Measurements from ENCODE around the gene GJA4. TPM values are rescaled to one million over a fixed set of nuclear protein-coding genes. Genes with fewer than 3 reads are reported as not detected.

GJA4 gene
- total RNA-seq, 1 experiment from 2014 or later, result 1.4 TPM

DNA sequence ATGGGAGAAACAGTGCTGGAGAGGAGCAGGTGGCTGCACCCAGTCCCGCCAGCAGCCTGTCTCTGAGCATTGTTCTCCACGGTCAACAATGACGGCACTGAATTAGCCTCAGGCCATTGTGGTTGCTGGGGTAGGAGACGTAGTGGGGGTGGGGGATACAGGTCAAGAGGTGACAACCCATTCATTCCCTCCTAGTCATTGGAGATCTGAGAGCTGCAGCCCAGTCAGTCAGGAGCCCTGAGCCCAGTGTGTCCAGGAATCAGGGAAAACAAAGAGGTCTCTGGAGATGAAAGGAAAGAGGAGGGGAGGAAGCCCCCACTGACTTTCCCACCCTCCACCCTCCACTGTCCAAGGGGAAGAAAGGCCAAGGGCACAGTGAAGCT is 51.4 kb downstream of the GJA4 start:
- Histone ChIP-seq H3K27me3 (ENCODE audit: insufficient read depth, low read length) (no peaks in the 10 kb centered on the region), H2BK20ac (ENCODE audit: low read depth, low read length, poor library complexity, severe bottlenecking) (no peak overlapping the region), H4K8ac (replicated peaks; ENCODE audit: insufficient read length, low read depth, low read length) (no peak overlapping the region), H2AK5ac (ENCODE audit: insufficient read length, low read length) (no peak overlapping the region), H3K9me3 (ENCODE audit: control insufficient read depth, low read depth, low read length) (no peaks in the 10 kb centered on the region), H2BK120ac (ENCODE audit: low read depth, low read length, poor library complexity, severe bottlenecking) (no peak overlapping the region), H3K23me2 (ENCODE audit: insufficient read length, low read depth, low read length, poor library complexity, severe bottlenecking) (no peaks in the 10 kb centered on the region), H2BK5ac (ENCODE audit: insufficient read length, low read length) (no peak overlapping the region), H3K23ac (ENCODE audit: insufficient read length, low read depth, low read length) (no peak overlapping the region), H4K20me1 (ENCODE audit: control insufficient read depth, insufficient read depth, insufficient read length) (no peaks in the 10 kb centered on the region), H3K9ac (ENCODE audit: extremely low read depth, insufficient read length, low read length) (no peak overlapping the region), H3K56ac (ENCODE audit: insufficient read length, low read depth, low read length) (no peak overlapping the region), H3K4me2 (ENCODE audit: insufficient read depth, insufficient read length, low read length) (no peak overlapping the region), H4K91ac (ENCODE audit: insufficient read length, low read depth, low read length) (no peak overlapping the region), H3K18ac (ENCODE audit: insufficient read length, low read depth, low read length) (no peak overlapping the region), H3K79me1 (ENCODE audit: insufficient read depth, low read depth, low read length, poor library complexity, severe bottlenecking) (no peaks in the 10 kb centered on the region), H2BK15ac (ENCODE audit: low read depth, low read length) (no peak overlapping the region), H3K79me2 (ENCODE audit: insufficient read depth, low read length) (no peaks in the 10 kb centered on the region), H3K4ac (ENCODE audit: low read depth, low read length) (no peak overlapping the region), H2BK12ac (ENCODE audit: insufficient read length, low read depth, low read length) (no peak overlapping the region), H4K5ac (ENCODE audit: insufficient read length, low read depth, low read length) (no peak overlapping the region), H3K14ac (ENCODE audit: insufficient read depth, low read length) (no peak overlapping the region), H3T11ph (ENCODE audit: low read length) (no peak overlapping the region), H3K4me1 (ENCODE audit: insufficient read depth, low read length) (peaks cover 8% of the 10 kb centered on the region; the same call in 1 of the 2 replicates), H2AFZ (ENCODE audit: low read length) (no peak overlapping the region), H3K27ac (ENCODE audit: insufficient read length, low read depth, low read length) (no peak overlapping the region)
- no peaks in the 10 kb centered on the region for H3K9me3 Mint-ChIP-seq
- WGBS (ENCODE audit: extremely low coverage, insufficient read length, low lambda C conversion rate), result no CpG with 5 or more reads among the region's 4 CpGs
- DNase-seq, result peak; percentile 70
- peaks cover 41 to 48% of the 10 kb centered on the region in 2 experiments for H3K4me1 Mint-ChIP-seq
- H3K27me3 Mint-ChIP-seq (ENCODE audit: low read depth), result no peaks in the 10 kb centered on the region; the same call in 1 of the 2 replicates
- TF ChIP-seq, protein P1, sequence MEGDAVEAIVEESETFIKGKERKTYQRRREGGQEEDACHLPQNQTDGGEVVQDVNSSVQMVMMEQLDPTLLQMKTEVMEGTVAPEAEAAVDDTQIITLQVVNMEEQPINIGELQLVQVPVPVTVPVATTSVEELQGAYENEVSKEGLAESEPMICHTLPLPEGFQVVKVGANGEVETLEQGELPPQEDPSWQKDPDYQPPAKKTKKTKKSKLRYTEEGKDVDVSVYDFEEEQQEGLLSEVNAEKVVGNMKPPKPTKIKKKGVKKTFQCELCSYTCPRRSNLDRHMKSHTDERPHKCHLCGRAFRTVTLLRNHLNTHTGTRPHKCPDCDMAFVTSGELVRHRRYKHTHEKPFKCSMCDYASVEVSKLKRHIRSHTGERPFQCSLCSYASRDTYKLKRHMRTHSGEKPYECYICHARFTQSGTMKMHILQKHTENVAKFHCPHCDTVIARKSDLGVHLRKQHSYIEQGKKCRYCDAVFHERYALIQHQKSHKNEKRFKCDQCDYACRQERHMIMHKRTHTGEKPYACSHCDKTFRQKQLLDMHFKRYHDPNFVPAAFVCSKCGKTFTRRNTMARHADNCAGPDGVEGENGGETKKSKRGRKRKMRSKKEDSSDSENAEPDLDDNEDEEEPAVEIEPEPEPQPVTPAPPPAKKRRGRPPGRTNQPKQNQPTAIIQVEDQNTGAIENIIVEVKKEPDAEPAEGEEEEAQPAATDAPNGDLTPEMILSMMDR (conservative IDR thresholded peaks at IDR 0.05), result no peak
- peaks cover 1 to 2% (median 2%) of the 10 kb centered on the region in 3 experiments; a peak in 5 of 7 replicates for H3K36me3 Mint-ChIP-seq (ENCODE audit: insufficient read depth in 1 of 3, low read depth in 3 of 3)
- no peak overlapping the region for H3K4me3 Mint-ChIP-seq
- peak overlapping the region in 1 of 3 experiments; percentile 61; a peak in 2 of 7 replicates for H3K27ac Mint-ChIP-seq

Other genes starting within 250 kb of the GJA4 start
- gene GJB5, start 38.0 kb upstream of the GJA4 start, total RNA-seq (2021), result 0.22 and 0.26 TPM in 2 replicates
- not detected in 2 replicates for gene GJB4, start 33.3 kb upstream of the GJA4 start, total RNA-seq (2021)
- gene GJB3, start 11.8 kb upstream of the GJA4 start, total RNA-seq (2021), result 0.96 and 1.1 TPM in 2 replicates
- 40.9 TPM in 2 replicates for gene SMIM12, start 66.8 kb downstream of the GJA4 start, total RNA-seq (2021)
- gene DLGAP3, start 136.7 kb downstream of the GJA4 start, total RNA-seq (2021), result 5.9 and 7.3 TPM in 2 replicates
- gene TMEM35B, start 192.3 kb downstream of the GJA4 start, total RNA-seq (2021), result 6.9 and 7.7 TPM in 2 replicates
- gene ZMYM6, start 238.9 kb downstream of the GJA4 start, total RNA-seq (2021), result 19.4 and 20.3 TPM in 2 replicates